NOMO-1 (cell line): ENCODE results near the gene KREMEN1.
A peak's percentile ranks its signal among the peaks of the same experiment; 100 is the strongest.
"Not testable (repeated sequence)": the region's sequence is repeated elsewhere in the genome, so short reads cannot be mapped to it uniquely, and the experiment has no call there.

Source experiments
- DNase-seq, 2 experiments: peaks; one replicate each; lab custom pipeline; 2025; ENCODE audit not compliant: unreplicated experiment in 2 of 2; lab: John Stamatoyannopoulos, UW

The KREMEN1 gene

DNA sequence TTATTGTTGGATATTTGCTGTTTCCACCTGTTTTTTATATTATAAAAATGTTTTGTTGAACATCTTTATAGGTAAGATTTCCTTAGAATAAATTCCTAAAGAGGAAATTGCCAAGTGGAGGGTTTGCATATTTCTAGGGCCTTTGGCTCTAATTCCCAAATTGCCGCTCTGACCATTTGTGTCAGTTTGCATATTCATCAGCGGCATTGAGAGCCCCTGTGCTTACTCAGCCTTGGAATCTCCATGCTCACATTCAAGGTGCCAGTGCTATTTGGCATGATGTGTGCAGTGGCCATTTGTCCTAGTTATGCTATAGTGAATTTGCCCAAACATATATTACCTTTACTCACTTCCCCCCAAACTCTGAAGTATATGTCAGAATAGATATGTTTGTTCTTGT lies 25.5 kb downstream of the KREMEN1 start:
- DNase-seq = no peak

DNA sequence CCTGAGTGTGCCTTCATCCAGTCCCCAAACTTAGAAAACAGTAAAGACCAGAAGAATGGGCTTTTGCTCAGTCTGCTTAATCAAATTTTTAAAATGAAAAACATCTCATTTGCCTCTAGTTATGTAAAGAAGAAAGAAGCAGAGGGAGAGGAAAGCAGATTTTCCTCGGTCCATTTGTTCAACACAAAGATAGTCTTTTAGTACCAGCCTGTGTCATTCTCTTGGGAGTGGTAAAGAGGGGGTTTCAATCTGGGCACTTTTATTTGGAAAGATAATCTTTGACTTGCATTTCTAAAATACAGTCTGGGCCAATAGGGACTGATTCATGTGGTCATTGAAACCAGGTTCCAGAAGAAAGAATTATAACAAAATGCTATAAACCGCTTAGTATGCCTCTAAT lies 29.5 kb downstream of the KREMEN1 start:
- DNase-seq = no peak

DNA sequence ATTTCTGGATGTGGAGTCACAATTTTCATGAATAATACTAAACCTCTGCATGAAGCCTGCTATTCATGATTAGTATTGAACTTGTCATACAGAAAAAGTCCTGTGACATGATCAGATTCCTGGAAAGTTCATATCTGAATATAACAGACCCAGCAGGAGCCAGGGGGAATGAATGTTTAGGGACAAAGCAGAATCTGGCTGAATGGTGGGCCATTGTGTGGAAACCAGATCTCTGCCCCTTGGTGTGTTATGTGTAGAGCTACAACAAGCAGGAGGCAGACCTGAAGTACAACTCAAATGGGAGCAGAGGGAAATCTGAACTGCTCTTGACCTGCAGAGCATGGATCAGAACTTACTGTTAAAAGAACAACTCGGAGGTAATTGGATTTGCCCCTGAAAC lies 30.3 kb downstream of the KREMEN1 start:
- no peak for DNase-seq

DNA sequence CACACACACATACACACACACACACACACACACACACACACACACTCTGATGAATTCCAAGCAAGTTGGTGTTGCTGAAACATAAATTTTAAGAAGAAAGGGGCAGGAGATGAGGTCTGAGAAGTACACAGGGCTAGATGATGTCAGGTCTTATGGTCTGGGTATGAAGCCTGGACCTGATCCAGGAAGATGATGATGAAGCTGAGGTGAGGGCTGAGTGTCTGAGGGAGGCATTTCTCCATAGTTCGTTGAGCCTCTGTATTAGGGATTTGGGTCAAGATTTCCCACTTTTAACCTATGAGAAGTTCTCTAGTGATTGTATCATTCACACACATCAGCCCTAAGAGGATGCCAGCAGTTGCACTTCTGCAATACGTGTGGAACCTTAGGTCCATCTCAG lies 32.6 kb downstream of the KREMEN1 start:
- DNase-seq = no peak

DNA sequence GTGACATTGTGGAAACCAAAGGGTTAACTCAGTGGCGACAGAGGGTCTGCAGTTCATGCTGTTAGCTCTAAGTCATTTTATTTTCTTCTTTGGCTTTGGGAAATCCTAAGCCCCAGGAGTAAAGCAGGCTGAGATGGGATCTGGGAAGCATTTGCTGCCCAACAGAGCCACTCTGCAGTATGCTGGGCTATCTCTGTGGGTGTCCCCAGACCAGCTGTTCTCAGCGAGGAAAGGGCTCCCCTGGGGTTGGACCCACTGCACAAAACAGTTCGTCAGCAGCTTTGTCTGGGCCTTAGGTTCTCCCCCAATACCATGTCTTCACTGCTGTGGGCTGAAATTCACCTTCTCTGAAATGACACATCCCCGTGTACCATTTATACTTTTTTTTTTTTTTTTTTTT lies 34.0 kb downstream of the KREMEN1 start:
- DNase-seq = no peak

DNA sequence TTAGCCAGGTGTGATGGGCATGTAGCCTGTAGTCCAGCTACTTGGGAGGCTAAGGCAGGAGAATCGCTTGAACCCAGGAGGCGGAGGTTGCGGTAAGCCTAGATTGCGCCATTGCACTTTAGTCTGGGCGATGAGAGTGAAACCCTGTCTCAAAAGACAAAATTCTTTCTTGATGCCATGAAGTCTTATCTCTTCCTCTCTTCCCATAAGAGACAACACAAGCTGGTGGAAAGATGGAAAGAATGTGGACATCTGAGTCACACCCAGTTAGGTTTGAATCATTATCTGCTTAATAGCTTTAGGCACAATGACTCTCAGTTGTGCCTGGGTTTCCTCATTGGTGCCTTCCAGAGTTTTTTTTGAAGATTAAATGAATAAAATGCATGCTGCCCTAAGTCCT lies 35.3 kb downstream of the KREMEN1 start:
- DNase-seq = no peak

DNA sequence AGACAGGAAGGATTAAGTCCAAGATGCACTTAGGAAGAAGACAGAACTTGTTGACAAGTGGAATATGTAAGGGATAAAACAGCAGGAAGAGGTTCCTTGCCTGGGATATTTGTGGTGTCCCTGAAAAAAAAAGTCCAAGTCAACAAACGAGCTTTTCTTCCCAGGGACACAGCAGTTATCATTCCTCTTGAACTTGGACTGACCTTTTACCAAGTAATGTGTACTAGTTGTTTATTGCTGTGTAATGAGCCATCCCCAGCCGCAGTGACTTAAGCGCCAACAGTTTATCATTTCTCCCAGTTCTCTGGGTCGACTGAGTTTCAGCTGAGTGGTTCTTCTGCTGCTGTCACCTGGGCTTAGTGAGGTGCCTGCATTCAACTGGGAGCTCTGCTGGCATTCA lies 37.0 kb downstream of the KREMEN1 start:
- no peak for DNase-seq

DNA sequence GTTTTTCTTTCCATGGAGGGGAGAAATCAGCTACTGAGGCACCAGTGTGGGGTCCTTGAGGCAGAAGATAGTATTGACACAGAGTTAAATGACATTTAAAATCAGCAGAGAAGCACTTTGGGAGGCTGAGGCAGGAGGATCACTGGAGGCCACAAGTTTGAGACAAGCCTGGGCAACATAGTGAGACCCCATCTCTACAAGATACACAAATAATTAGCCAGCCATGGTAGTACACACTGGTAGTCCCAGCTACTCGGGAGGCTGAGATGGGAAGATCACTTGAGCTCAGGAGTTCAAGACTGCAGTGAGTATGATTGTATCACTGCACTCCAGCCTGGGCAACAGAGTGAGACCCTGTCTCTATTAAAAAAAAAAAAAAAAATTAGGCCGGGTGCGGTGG lies 38.1 kb downstream of the KREMEN1 start:
- DNase-seq = no peak

DNA sequence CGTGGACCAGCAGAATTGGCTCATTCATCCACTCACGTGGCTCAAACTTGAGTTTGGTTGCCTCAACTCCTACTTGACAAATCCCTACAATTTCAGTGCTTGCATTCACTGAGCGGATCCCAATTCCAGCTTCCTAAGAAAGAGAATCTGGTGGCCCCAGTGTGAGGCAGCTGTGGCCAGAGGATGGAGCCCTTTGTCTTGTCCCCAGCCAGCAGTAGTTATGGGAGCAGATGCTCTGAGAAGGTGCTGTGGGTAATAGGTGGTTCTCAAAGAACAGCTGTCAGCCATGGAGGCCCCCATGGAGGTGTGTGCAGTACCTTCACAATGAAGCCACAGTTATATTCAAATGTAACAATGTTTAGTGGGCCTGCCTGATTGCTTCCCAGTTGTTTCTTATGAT lies 39.3 kb downstream of the KREMEN1 start:
- no peak for DNase-seq

DNA sequence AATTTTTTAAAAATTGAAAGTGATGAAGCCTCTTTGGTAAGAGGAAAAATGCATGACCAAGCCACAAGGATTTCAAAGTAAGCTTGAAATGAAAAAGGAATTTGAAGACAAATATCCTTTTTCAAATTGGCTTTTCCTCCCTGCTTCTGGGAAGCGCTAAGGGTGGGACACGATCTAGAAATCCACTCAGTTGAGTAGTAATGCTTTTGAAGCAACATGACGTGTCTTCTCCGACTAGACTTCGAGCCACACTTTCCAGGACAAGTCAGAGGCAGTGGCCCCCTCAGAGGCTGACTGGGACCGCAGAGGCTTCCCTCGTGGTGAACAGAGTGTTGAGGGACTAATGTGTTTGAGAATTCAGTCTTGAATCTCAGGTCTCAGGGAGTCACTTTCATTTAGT lies 39.8 kb downstream of the KREMEN1 start:
- no peak for DNase-seq

DNA sequence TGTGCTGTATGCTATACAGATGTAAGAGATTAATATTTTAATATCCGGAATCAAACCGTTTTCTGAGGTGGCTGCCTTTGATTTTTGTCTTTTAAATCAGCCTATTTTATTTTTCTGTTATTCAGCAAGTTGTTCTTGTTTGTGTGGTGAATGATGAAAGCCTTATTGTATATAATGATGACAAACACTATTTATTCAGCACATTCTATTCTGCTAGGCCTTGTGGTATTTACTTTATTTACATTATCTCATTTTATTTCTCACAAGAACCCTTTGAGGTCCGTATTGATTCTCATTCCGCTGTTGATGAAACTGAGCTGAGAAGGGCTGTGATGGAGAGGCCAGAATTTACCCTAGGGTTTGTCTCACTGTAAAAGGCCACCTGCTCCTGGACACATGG lies 40.5 kb downstream of the KREMEN1 start:
- DNase-seq = no peak

DNA sequence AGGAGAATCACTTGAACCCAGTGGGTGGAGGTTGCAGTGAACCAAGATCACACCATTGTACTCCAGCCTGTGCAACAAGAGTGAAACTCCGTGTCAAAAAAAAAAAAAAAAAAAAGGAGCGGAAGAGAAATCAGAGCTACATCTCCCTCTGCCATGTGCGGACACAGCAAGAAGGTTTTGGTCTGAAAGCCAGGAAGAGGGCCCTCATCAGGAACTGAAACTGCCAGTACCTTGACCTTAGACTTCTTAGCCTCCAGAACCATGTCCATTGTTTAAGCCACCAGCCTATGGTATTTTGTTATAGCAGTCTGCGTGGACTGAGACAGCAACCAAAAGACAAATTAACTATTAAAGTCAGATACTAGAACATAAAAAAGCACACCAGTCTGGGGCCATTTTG lies 41.6 kb downstream of the KREMEN1 start:
- no peak for DNase-seq

DNA sequence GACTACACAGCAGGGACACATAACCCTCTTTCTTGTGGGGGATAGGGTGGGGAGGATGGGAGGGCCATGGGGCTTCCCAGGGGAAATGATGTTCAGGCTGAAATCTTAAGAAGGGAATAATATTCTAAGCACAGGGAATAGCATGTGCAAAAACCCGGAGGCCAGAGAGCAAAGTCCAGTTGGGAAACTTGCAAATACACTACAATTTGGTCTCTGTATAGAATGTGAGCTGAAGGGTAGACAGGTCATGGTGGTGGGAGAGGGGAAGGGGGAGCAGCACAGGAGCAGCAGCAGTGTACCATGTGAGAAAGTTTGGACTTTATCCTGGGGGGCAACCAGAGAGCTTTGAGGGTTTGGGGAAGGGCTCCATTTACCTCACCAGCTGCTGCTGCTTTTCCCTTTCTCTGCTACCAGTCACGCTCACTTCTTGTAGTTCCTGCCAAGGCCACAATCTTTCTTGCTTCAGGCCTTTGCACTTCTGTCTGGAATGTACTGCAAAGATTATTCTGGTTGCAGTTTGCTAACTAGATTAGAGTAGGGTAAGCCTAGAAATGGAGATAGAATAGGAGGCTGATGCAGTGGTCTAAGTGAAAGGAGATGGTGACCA lies 43.0 kb downstream of the KREMEN1 start:
- no peak for DNase-seq

DNA sequence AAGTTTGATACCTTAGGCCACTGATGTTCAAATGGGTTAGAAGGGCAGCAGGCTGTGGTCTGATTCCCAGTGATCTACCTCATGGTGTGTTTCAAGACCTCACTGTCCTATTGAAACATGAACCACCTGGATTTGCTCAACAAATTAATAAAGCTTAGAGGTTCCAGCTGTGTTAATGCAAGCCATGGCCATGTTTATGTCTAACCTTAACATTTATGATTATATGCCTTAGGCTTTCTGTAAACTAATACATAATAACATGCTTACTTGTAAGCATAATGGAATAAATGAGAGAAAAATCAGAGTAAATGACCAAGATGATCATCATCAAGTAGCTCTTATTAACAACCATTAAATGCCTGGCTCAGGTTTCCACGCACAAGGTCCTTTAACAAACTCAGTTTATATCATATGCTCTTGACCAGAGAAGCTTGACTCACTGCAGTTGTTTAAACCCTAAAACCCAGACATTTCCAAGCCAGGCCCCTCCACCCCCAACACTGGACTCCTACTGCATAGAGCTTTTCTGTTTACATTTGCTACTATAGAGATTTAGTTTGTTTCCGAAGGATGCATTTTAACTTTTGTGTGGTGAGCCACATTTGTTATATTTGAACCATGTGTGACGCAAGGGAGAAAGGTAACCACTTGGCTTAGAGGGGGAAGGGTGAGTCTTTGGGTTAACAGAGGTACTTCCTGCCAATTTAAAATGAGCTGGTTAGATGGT lies 43.7 kb downstream of the KREMEN1 start:
- DNase-seq = no peak

DNA sequence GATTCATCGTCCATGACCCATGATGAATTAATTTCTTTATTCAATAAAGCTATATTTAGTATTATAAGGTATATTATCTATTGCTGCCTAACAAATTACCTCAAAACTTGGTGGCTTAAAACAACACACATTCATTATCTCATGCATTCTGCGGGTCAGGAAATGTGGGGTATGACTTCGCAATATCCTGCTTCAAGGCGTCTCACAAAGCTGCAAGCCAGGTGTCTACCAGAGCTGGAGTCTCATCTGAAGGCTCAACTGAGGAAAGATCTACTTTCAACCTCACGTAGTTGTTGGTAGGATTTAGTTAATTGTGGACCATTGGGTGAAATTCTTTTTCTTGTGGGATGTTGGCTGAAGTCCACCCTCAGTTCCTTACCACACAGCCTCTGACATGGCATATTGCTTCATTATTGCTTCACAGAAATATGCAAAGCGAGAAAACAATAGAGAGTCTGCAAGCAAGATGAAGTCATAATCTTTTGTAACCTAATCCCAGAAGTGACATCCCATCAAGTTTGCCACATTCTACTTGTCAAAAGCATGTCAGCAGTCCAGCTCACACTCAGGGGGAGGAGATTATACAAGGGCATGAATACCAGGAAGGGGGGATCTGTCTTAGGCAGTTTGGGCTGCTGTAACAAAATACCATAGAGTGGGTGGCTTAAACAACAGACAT lies 45.1 kb downstream of the KREMEN1 start:
- DNase-seq = peak; percentile 15 to 40

DNA sequence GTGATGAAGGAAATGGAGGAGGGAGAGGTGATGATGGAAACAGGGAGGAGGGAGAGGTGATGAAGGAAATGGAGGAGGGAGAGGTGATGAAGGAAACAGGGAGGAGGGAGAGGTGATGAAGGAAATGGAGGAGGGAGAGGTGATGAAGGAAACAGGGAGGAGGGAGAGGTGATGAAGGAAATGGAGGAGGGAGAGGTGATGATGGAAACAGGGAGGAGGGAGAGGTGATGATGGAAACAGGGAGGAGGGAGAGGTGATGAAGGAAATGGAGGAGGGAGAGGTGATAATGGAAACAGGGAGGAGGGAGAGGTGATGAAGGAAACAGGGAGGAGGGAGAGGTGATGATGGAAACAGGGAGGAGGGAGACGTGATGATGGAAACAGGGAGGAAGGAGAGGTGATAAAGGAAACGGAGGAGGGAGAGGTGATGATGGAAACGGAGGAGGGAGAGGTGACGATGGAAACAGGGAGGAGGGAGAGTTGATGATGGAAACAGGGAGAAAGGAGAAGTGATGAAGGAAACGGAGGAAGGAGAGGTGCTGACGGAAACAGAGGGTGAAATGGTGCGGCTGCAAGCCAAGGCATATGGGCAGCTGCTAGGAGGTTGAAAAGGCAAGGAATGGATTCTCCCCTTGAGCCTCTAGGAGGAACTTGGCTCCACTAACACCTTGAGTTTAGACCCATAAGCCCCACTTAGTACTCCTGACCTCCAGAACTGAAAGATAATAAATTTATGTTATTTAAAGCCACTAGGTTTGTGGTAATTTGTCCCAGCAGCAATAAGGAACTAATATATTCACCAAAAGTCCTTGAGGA lies 47.5 kb downstream of the KREMEN1 start:
- not testable (repeated sequence) for DNase-seq

DNA sequence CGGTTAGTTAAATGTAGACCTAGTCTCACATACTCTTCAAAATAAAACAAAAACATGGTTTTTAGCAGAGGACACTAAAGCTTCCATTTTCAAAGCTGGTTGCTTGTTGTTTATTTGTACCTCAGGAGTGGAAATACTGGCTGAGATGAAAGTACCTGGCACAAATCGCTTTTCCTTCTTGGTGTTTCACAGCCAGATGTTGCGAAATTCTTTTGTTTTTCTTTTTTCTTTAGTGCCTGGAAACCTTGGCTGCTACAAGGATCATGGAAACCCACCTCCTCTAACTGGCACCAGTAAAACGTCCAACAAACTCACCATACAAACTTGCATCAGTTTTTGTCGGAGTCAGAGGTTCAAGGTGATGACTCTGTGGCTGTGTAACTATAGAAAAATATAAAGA lies 48.3 kb downstream of the KREMEN1 start:
- DNase-seq = no peak

DNA sequence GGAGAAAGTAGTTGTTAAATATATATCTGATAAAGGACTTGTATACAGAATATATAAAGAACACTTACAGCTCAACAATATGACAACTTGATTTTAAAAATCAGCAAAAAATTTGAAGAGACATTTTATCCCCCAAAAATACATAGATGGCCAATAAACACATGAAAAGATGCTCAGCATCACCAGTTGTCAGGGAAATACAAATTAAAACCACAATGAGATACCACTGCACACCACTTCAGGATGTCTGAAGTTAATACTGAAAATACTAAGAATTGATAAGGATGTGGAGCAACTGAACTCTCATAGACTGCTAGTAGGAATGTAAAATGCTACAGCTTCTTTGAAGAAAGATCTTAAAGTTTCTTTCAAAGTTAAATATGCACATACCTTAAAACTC lies 49.2 kb downstream of the KREMEN1 start:
- no peak for DNase-seq

DNA sequence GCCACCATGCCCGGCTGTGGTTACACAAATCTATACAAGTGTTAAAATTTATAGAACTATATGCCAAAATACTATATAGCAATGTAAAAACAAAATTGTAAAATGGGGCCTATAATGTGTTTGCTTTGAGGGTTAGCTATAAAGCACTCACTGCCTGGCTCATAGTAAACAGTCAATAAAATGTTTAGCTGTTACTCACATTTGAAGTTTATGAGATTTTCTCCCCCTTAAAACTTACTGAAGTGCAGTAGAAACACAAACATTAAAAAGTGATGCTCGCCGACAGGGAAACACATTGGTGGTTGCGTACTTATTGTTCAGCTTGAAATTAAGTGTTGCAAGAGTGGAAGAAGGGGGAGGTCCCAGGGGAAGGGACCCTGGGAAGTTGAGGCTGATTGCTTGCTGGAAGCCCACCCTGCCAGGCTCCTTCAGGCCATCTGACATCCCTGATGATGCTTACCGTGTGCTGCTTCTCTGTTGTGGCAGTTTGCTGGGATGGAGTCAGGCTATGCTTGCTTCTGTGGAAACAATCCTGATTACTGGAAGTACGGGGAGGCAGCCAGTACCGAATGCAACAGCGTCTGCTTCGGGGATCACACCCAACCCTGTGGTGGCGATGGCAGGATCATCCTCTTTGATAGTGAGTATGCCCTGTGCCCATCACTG lies 52.1 kb downstream of the KREMEN1 start:
- no peak for DNase-seq

DNA sequence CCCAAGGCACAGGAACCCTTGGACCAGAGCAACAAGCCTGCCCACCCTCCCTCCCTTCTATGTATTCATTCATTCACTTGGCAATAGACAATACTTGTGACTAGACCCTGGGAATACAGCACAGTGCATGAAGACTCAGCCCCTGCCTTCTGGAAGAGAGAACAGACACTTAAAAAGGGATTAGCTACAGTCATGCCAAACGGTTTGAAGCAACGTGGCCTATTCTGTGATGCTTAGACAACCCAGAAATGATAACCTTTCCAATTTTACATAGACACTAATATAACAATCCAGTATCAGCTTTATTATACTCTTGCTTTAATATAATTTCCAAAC lies 52.6 kb downstream of the KREMEN1 start:
- no peak for DNase-seq

DNA sequence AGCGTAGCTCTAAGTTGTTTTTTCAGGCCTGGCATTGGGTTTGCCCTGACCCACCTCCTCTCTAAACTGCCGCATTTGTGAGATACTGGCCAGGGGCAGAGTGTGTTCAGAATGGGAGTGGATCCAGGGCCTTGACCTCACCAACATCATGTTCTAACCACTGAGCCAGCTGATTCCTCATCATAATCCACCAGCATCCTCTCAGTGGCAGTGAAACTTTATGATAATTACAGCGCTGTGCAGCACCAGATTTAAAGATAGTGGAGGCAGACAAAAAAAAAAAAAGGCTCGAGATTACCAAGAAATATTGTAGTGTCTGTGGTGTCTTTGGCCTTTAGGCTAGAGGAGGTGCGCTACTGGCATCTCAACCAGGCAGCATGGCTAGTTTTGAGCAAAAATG lies 53.0 kb downstream of the KREMEN1 start:
- DNase-seq = no peak
